Putamen (tissue), 1 donor: Measurements from ENCODE around the gene ZNF346.

Source experiments
- DNase-seq: peaks from one replicate; pipeline ENCODE4 v3.0.0-alpha.2; 2016; ENCODE audit warnings: low spot score

ZNF346 gene

DNA sequence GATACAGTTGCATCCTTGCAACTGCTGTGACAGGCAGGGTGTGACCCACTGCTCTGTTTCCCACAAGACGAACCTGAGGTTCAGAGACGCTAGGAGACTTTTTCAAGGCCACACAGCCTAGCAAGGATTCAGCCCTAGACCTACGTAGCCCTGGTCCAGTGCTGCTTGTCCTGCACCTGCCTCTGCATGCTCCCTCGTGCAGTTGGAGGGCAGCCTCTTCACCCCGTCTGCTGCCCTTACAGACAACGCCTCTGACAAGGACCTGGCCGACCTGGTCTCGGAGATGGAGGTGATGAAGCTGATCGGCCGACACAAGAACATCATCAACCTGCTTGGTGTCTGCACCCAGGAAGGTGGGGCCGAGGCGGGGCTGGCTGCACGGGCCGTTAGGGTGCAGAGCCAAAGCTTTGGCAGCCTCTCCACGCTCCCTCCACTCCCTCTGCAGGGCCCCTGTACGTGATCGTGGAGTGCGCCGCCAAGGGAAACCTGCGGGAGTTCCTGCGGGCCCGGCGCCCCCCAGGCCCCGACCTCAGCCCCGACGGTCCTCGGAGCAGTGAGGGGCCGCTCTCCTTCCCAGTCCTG is 72.7 kb downstream of the ZNF346 start:
- DNase-seq = no peak

DNA sequence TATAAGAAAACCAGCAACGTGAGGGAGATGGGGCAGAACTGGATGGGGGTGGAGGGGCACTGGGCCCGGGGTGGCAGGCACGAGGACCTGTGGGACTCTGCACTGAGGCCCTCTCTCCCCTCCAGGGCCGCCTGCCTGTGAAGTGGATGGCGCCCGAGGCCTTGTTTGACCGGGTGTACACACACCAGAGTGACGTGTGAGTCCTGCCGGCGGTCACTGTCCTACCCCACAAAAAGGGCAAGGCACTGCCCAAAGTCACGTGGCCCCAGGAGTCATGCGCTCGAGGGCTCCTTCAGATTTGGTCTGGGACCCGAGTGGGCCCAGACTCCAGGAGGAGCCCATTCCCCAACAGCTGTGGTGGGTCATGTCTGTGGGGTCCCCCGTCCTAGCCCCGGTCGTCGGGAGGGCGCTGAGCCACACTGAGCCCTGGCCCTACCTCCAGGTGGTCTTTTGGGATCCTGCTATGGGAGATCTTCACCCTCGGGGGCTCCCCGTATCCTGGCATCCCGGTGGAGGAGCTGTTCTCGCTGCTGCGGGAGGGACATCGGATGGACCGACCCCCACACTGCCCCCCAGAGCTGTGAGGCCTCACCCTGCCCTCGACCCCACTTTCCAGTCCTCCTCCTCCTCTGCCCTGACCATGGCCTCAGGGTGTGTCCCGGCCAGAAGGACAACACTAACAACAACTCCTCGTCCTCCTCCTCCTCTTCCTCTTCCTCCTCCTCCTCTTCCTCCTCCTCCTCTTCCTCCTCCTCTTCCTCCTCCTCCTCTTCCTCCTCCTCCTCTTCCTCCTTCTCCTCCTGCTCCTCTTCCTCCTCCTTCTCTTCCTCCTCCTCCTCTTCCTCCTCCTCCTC is 73.9 kb downstream of the ZNF346 start:
- DNase-seq = no peak

DNA sequence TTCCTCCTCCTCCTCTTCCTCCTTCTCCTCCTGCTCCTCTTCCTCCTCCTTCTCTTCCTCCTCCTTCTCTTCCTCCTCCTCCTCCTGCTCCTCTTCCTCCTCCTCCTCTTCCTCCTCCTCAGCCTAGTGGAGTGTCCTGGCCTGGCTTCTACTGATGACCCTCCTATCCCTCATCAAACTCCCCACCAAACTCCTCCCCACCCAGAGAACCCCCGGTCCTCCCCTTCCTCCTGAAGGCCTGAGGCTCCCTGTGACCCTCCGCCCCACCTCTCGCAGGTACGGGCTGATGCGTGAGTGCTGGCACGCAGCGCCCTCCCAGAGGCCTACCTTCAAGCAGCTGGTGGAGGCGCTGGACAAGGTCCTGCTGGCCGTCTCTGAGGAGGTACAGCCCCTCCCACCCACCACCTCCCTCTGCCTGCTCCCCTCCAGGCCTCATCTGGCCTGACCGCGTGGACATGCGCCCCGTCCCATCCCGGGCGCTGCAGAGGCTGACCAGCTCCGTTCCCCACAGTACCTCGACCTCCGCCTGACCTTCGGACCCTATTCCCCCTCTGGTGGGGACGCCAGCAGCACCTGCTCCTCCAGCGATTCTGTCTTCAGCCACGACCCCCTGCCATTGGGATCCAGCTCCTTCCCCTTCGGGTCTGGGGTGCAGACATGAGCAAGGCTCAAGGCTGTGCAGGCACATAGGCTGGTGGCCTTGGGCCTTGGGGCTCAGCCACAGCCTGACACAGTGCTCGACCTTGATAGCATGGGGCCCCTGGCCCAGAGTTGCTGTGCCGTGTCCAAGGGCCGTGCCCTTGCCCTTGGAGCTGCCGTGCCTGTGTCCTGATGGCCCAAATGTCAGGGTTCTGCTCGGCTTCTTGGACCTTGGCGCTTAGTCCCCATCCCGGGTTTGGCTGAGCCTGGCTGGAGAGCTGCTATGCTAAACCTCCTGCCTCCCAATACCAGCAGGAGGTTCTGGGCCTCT is 74.8 kb downstream of the ZNF346 start:
- no peak for DNase-seq

DNA sequence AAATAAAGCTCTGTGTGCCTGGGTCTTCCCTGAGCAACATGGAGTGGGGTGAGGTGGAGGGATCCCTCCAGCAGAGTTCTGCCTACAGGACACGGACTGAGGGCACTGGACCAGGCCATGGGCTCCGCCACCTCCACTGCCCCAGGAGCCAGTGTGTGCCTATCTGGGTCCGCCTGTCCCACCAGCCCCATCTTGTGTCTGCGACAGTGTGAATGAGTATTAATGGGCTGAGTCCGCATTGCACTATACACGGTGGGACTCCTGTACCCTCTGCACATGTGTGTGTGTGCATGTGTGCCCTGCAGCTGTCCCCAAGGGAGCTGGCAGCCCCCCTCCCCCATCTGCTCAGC is 75.6 kb downstream of the ZNF346 start:
- DNase-seq = no peak

DNA sequence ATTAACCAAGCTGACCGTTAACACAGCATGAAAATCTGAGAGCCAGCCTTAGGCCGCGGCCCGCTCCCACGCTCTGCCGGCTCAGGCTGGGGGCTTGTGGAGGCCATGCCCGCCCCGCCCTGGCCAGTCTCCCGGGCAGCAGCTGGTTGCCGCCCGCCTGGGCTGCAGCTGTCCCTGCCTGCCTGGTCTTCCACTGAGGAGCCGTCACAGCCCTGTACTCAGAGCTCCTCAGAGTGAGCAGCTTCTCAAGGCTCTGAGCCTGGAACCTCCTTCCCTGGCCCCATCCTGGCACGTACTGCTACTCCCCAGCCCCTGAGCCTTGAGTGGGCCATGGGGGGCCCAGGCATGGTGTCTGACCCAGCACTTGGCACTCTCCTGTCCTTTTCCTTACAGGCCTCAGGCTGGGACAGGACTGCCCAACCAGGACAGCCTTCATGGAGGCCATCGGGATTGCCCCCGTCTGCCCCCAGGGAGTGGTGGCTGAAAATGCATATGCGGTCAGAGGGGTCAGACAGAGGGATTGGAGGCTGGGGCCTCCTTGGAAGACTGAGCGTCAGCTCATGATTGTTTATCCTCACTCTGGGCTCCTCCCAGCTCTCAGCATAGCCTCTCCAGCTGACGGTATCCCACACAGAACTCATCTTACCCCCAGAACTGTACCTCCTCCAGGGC is 76.1 kb downstream of the ZNF346 start:
- DNase-seq = no peak

DNA sequence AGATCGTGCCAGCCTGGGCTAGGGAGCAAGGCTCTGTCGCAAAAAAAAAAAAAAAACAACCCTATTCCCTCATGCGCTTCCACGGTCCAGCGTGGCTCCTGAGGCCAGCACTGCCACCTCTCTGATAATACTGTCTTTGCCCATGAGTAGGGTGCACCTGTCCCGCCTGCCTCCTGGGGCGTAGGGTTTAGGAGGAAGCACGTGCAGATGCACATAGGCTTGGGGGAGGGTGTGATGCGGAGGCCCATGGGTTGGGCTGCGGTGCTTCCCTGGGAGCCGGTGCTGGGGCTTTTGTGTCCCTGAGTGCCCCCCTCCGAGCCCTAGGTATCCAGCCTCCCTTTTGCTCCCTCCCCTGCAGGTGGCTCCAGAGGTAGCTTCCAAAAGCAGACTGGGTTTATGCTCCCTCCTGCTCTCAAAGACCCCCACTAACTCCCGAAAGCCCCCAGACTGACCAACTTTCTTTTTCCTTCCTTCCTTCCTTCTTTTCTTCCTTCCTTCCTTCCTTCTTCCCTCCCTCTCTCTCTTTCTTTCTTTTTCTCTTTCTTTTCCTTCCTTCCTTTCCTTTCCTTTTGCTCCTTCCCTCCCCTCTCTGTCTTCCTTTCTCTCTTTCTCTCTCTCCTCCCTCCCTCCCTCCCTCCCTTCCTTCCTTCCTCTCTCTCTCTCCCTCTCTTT is 77.1 kb downstream of the ZNF346 start:
- DNase-seq = no peak

DNA sequence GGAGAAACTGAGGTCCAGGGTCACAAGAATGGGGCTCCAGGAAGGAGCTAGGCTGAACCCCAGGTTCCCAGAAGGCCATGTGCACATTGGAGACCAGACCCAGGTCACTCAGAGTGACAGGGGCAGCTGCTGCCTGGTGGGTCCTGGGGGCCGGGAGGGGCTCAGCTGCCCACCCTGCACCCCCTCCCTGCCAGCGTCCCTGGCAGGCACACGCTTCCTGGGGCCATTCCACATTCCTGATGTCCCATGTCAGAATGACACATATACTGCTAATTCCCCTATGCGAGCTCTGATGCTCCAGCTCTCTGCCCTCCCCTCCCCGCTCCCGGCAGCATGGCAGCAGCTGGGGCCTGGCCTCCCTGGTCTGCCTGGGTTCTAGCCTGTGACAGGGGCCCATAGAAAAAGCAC is 78.2 kb downstream of the ZNF346 start:
- no peak for DNase-seq

DNA sequence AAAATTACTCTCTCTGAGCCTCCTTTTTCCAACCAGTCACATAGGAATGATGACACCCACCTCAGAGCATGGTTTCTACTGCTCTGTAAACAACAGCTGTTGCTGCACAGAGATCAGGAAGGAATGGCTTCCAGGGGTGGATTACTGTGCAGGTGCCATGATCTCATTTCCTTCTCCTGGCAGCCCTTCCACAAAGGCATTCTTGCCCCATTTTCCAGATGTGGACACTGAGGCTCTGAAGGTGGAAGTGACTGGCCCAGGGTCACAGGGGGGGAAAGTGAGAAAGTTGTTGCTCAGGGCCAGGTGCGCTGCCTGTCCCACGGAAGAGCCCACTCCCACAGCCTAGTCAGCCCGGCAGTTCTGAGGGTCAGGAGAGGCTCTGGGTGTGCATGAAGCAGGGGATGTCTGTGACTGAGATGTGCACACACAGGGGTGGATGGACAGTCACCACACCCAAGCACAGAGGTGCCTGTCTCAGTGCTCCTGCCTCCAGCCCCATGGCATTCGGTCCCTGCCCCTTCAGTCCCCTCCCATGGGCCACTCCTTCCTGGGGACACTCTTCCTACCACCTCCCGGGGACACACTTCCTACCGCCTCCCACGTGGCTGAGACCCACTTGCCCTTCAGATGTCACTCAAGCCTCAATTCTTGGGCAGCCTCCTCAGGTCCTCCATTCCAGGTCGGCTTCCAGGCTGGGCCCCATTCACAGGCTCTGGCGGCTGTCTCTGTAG is 81.2 kb downstream of the ZNF346 start:
- DNase-seq = no peak

DNA sequence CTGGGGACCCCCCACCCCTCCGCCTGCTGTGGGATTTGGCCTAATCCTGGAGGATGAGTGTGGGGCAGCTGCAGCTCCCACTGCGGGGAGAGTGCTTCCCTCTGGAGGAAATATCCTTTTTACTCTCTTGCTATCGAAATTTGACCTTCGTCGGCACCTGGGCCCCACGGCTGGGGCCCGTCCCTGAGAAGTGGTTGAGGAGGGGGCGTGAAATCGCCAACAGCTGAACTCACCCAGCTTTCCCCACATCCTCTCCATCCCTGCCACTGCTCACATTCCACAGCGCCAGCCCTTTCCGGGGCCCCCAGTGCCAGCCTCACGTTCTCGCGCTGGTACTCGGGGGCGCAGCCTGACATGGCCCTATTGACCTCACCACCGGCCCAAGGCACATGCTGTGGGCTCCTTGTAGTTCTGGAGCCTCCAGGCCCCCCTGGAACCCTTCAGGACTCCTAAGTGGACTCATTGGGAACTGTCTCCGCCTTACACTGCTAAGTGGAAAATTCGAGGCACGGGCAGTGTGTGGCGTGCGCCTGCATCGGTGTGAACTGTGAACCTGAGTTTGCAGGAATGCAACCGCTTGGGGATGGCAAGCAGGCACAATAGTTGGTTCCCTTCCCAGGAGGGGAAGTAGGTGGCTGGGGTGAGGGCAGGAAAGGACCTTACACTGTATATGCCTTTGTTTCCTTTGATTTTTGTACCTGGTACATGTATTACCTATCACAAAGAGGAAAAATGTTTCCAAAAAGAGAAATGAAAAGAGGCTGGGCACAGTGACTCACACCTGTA is 83.4 kb downstream of the ZNF346 start:
- DNase-seq = no peak

DNA sequence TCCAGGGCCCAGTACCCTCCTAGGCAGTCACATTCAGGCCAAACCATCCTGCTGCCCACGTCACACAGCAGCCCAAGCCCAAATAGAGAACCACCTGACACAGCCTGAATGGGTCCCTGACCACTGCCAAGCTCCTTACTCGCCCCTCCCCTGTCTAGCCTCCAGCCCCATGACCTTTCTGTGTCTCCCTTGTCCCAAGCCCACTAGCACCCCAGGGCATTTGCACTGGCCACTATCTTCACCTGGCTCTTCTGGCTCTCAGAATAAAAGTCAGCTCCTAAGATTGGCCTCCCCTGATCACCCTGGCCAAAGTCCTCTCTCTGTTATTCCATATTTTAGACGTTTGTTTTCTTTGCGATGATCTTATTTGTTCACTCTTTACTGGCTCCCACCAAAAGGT is 84.7 kb downstream of the ZNF346 start:
- no peak for DNase-seq

DNA sequence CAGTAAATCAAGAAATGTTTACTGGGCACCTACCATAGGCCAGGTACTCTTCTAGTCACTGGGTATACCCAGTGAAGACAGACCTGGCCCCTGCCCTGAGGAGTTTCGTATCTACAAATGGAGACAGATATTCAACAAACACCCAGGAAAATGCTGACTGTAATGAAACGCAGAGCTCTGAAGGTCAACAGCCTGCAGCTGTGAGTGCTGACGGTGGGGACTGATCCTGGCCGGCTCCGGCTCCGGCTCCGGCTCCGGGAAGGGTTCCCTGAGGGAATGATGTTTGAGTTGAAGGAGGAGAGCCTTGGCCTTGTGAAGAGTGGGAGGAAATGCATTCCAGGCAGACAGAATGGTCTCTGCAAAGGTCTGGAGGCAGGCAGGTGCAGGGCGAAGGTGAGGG is 87.3 kb downstream of the ZNF346 start:
- no peak for DNase-seq

DNA sequence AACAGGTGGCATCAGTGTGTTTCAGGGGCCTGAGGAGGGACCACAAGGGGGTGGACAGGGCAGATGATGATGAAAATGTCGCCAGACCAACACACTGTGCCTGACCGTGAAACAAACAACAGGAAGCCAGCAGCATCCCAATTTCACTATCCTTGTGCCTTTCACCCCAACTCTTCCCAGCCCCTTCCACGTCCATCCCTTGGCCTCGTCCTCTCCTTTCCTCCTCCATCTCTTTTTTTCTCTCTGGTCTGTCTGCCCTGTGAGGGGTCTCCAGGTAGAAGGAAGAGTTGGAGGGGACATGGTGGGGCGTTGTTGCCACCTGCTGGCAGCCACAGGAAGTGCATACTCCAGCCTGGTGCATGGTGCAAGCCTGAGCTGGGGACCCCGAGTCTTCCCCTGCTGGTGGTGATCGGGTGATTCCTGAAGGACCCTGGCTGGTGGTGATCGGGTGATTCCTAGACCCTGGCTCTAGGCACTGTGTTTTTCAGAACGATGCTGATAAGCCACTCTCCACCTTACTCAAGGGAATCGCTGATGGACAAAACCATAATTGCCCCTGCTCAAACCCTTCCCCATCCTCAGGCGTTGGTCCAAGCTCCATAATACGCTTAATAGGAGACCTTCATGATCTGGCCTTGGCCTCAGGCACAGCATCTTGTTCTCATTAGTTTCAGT is 89.4 kb downstream of the ZNF346 start:
- no peak for DNase-seq

DNA sequence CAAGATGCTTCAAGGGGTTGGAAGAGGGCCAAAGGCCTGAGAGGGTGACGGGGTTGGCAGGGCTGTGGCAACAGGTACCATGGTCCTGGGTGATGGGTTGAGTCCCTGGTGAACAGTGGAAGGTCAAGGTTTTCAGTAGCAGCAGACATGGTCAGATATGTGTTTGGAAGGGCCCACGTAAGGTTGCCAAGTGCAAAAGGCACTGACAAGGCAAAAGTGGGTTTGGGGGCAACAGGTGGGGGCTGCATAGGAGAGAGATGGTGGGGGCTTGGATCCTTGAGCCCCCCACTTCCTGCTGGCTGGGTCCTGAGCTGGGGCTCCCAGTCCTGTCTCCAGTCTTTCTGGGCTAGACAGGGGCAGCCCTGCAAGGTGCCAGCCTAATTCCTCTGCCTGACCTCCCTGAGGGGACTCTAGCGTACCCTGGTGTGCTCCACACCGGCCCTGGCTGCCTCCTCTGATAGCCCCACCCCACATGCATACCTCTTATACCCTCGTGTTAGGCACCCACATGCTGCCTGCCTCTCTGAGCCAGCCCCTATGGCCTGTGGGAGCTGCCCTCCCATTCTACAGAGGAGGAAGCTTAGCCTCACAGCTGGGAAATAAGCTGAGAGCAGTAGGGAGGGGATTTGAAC is 90.2 kb downstream of the ZNF346 start:
- no peak for DNase-seq

DNA sequence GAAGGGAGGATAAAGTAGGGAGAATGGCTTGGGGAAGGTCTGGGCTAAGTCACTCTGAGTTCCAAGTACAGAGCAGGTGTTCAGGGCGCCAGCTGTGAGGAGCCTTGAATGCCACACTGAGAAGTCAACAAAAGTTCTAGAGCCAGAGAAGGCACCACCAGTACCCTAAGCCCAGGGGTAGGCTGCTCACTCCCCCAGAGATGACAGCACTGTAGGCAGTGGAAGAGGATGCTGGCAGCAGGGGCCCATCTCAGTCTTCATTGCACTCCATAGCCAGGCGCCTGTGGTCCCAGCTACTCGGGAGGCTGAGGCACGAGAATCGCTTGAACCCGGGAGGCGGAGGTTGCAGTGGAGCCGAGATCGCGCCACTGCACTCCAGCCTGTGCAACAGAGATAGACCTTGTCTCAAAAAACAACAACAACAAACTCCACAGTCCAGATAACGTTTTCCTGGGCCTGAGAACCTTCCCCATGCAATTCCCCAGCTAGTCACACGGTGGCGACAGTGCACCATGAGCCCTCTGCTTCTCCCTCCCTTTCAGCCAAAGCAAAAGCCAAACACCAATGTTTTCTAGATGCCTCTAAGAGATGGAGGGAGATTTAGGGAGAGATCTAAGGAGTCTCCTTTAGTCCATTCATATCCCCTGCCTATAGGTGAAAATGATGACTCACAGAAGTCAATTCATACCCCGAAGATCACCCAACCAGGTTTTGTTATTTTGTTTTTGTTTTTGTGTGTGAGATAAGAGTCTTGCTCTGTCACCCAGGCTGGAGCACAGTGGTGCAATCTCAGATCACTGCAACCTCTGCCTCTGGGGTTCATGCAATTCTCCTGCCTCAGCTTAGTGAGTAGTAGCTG is 91.3 kb downstream of the ZNF346 start:
- DNase-seq = peak; percentile 65

DNA sequence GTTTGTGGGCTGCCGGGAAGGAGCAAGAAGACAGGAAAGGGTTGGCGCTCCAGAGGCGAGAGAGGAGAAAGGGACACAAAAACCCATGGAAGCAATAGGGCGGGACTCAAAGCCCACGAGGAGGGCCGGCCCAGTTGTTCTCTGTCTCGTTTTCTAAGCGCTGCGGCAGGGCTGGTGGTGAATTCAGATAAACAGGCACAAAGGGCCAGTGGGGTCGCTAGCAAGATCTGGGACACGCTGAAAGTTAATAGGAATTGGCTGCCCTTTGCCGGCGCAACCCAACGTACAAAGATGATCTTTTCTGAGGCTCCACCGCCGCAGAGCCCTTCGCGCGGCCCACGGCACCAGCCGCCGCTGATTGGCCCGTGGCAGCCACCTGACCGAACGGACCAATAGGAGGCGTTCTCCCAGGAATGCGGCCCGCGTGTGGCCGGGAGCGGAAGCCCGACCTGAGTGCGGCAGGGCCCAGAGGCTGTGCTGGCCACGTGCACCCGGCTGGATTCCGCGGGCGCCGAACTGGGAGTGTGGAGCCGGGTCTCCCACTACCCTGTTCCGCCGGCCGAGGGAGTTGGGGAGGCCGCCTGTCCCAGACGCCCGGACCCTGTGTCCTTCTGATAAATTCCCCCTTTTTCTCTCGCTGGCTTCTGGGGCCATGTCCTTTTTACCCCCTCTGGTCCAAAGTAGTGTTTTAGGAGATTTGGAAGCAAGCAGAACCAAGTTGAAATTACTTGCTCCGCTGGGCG is 94.3 kb downstream of the ZNF346 start:
- DNase-seq = peak; percentile 87

DNA sequence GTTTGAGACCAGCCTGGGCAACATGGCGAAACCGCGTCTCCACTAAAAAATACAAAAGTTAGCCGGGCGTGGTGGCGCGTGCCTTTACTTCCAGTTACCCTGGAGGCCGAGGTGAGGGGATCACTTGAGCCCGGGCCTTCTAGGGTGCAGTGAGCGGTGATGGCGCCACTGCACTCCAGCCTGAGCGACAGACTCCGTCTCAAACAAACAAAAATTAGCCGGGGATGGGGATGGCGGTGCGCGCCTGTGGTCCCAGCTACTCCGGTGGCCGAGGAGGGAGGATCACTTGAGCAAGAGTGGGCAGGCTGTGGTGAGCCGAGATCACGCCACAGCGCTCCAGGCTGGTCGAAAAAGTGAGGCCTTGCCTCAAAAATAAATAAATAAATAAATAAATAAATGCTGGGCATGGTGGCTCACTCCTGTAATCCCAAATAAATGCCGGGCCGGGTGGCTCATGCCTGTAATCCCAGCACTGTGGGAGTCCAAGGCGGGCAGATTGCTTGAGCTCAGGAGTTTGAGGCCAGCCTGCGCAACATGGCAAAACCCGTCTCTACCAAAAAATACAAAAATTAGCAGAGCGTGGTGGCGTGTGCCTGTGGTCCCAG is 95.0 kb downstream of the ZNF346 start:
- DNase-seq = no peak

DNA sequence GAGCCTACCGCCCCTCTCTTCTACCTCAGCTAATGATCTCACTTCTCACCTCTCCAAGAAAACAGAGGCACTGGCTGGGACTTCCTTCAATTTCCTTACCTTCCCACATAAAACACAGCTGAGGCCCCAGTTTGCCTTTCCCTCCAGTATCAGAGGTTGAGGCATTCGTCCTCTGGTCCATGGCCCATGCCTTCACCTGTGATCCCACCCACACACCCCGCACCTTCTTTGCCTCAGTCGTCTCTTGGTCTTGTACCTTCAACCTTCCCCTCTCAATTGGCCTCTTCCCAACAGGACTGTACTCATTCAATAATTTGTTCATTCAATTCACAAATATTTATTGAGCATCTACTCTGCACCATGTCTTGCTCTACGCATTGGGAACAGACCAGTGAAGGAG is 100.1 kb downstream of the ZNF346 start:
- no peak for DNase-seq
